ENCODE data around the gene RAG1. TPM values are rescaled to one million over a fixed set of nuclear protein-coding genes. Genes with fewer than 3 reads are reported as not detected.

Gene RAG1
- total RNA-seq, 1 donor from 2014 or later = 0.46 TPM

DNA sequence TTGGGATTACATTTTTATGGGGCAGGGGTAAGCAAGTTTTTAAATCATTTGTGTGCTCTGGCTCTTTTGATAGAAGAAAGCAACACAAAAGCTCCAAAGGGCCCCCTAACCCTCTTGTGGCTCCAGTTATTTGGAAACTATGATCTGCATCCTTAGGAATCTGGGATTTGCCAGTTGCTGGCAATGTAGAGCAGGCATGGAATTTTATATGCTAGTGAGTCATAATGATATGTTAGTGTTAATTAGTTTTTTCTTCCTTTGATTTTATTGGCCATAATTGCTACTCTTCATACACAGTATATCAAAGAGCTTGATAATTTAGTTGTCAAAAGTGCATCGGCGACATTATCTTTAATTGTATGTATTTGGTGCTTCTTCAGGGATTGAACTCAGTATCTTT, 10.1 kb downstream of the RAG1 start:
- Mint-ChIP-seq H3K4me1 (ENCODE audit: unreplicated experiment) (peaks cover 12% of the 10 kb centered on the region), H3K27me3 (ENCODE audit: unreplicated experiment) (peaks cover 3% of the 10 kb centered on the region)
- DNase-seq (ENCODE audit: extremely low spot score, unreplicated experiment) = no peak

DNA sequence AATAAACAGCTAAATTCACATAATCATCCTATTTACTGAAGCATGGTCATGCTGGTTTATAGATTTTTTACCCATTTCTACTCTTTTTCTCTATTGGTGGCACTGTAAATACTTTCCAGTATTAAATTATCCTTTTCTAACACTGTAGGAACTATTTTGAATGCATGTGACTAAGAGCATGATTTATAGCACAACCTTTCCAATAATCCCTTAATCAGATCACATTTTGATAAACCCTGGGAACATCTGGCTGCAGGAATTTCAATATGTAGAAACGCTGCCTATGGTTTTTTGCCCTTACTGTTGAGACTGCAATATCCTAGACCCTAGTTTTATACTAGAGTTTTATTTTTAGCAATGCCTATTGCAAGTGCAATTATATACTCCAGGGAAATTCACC, 10.7 kb downstream of the RAG1 start:
- no peak overlapping the region for H3K4me3 Mint-ChIP-seq (ENCODE audit: unreplicated experiment)
- H3K36me3 Mint-ChIP-seq (ENCODE audit: unreplicated experiment) = no peaks in the 10 kb centered on the region
- peaks cover 12% of the 10 kb centered on the region for H3K4me1 Mint-ChIP-seq (ENCODE audit: unreplicated experiment)
- H3K27ac Mint-ChIP-seq (ENCODE audit: unreplicated experiment) = no peak overlapping the region
- no peak for DNase-seq (ENCODE audit: extremely low spot score, unreplicated experiment)
- TF ChIP-seq, protein P1, sequence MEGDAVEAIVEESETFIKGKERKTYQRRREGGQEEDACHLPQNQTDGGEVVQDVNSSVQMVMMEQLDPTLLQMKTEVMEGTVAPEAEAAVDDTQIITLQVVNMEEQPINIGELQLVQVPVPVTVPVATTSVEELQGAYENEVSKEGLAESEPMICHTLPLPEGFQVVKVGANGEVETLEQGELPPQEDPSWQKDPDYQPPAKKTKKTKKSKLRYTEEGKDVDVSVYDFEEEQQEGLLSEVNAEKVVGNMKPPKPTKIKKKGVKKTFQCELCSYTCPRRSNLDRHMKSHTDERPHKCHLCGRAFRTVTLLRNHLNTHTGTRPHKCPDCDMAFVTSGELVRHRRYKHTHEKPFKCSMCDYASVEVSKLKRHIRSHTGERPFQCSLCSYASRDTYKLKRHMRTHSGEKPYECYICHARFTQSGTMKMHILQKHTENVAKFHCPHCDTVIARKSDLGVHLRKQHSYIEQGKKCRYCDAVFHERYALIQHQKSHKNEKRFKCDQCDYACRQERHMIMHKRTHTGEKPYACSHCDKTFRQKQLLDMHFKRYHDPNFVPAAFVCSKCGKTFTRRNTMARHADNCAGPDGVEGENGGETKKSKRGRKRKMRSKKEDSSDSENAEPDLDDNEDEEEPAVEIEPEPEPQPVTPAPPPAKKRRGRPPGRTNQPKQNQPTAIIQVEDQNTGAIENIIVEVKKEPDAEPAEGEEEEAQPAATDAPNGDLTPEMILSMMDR (IDR thresholded peaks at IDR 0.05) = no peak
- peaks cover 5% of the 10 kb centered on the region for H3K27me3 Mint-ChIP-seq (ENCODE audit: unreplicated experiment)
- peaks cover 5% of the 10 kb centered on the region for H3K9me3 Mint-ChIP-seq (ENCODE audit: unreplicated experiment)

More for the DNA sequence above, 10.1 kb downstream of the RAG1 start:
- peaks cover 5% of the 10 kb centered on the region for H3K9me3 Mint-ChIP-seq (ENCODE audit: unreplicated experiment)
- no peaks in the 10 kb centered on the region for H3K36me3 Mint-ChIP-seq (ENCODE audit: unreplicated experiment)
- H3K4me3 Mint-ChIP-seq (ENCODE audit: unreplicated experiment) = no peak overlapping the region
- TF ChIP-seq, protein P1 (IDR thresholded peaks at IDR 0.05) = no peak
- peak overlapping the region; percentile 61 for H3K27ac Mint-ChIP-seq (ENCODE audit: unreplicated experiment)

DNA sequence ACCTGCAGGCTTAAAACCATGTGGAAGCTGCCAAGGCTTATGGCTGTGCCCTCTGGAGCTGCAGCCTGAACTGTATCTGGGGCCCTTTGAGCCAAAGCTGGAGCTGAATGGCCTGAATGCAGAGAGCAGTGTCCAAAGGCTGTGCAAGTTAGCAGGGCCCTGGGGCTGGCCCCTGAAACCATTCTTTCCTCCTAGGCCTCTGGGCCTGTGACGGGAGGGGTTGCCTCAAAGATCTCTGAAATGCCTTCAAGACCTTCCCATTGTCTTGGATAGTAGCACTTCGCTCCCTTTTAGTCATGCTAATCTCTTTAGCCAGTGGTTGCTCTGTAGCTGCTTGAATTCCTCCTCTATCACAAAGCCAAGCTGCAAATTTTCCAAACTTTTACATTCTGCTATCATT, 13.7 kb downstream of the RAG1 start:
- Mint-ChIP-seq H3K27me3 (ENCODE audit: unreplicated experiment) (peaks cover 29% of the 10 kb centered on the region), H3K27ac (ENCODE audit: unreplicated experiment) (no peak overlapping the region), H3K36me3 (ENCODE audit: unreplicated experiment) (no peaks in the 10 kb centered on the region), H3K9me3 (ENCODE audit: unreplicated experiment) (peaks cover 5% of the 10 kb centered on the region), H3K4me1 (ENCODE audit: unreplicated experiment) (peaks cover 12% of the 10 kb centered on the region), H3K4me3 (ENCODE audit: unreplicated experiment) (no peak overlapping the region)
- TF ChIP-seq, protein P1 (IDR thresholded peaks at IDR 0.05) = no peak
- DNase-seq (ENCODE audit: extremely low spot score, unreplicated experiment) = no peak

DNA sequence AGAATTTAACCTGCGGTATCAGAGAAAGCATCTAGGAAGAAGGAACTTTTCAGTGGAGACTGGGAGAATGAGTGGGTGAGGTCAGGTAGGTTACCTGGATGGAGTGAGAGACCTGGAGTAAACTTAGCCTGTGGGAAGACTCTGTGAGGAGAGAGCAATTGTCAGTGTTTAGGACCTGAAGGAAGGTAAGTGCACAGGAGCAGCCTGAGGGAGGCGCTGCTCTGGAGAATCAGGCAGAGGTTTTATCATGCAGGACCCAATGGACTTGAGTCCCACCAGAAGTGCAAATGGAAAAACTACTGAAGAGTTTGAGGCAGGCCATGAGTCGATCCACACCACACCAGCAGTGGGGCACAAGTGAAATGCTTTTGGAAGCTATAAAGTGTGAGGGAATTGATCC, 15.9 kb downstream of the RAG1 start:
- H3K36me3 Mint-ChIP-seq (ENCODE audit: unreplicated experiment) = no peaks in the 10 kb centered on the region
- peaks cover 40% of the 10 kb centered on the region for H3K27me3 Mint-ChIP-seq (ENCODE audit: unreplicated experiment)
- TF ChIP-seq, protein P1 (IDR thresholded peaks at IDR 0.05) = no peak
- DNase-seq (ENCODE audit: extremely low spot score, unreplicated experiment) = no peak
- H3K9me3 Mint-ChIP-seq (ENCODE audit: unreplicated experiment) = peaks cover 5% of the 10 kb centered on the region
- H3K27ac Mint-ChIP-seq (ENCODE audit: unreplicated experiment) = no peak overlapping the region
- H3K4me1 Mint-ChIP-seq (ENCODE audit: unreplicated experiment) = no peaks in the 10 kb centered on the region
- H3K4me3 Mint-ChIP-seq (ENCODE audit: unreplicated experiment) = no peak overlapping the region

DNA sequence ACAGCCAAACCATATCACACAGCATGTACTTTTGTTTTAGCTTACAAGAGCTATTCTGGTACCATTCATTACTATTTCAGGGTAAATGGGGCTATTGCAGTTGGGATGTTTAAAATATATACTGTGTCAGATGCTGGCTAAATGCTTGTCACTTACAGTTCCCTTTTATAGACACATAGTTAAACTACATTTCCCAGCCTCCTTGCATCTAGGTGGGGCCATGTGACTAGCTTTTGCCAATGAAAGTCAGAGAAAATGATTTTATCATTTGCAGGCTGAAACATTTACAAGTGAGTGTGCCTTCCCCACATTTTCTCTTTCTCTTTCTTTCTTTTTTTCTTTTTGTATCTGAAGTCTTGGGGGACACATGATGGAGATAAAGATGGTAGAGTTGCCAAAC, 18.7 kb downstream of the RAG1 start:
- no peak for DNase-seq (ENCODE audit: extremely low spot score, unreplicated experiment)
- Mint-ChIP-seq H3K27ac (ENCODE audit: unreplicated experiment) (no peak overlapping the region), H3K36me3 (ENCODE audit: unreplicated experiment) (no peaks in the 10 kb centered on the region), H3K4me1 (ENCODE audit: unreplicated experiment) (no peaks in the 10 kb centered on the region), H3K4me3 (ENCODE audit: unreplicated experiment) (no peak overlapping the region), H3K27me3 (ENCODE audit: unreplicated experiment) (peaks cover 62% of the 10 kb centered on the region), H3K9me3 (ENCODE audit: unreplicated experiment) (peaks cover 5% of the 10 kb centered on the region)
- TF ChIP-seq, protein P1 (IDR thresholded peaks at IDR 0.05) = no peak

Data from osteocyte (in vitro differentiated cells).